Neural cell (in vitro differentiated cells): ENCODE results near the gene C5orf46. TPM values are rescaled to one million over a fixed set of nuclear protein-coding genes. Genes with fewer than 3 reads are reported as not detected.

Experiments used
- H2AFZ ChIP-seq: fragments of 200-600, 300-800 bp; sonication (generic), shearing (Covaris generic); 2 replicates; pipeline ENCODE4 v1.6.0; 2014; ENCODE audit warnings: low read depth, mild to moderate bottlenecking, antibody characterized with exemption, low read length, moderate library complexity
- H3F3A ChIP-seq: fragments of 200-600 bp; shearing (Covaris generic); 2 replicates; pipeline ENCODE4 v1.6.1; 2016; ENCODE audit warnings: mild to moderate bottlenecking, moderate library complexity, mixed read lengths, antibody characterized with exemption, low read length; ENCODE audit not compliant: insufficient read depth, poor library complexity, severe bottlenecking
- H3K27ac ChIP-seq: fragments of 200-600, 300-800 bp; sonication (generic), shearing (Covaris generic); 2 replicates; pipeline ENCODE4 v1.5.1; 2014; ENCODE audit warnings: mild to moderate bottlenecking, low read length, moderate library complexity
- H3K27me3 ChIP-seq: fragments of 300-800, 200-600 bp; sonication (generic), shearing (Covaris generic); 2 replicates; pipeline ENCODE4 v1.6.0; 2014; ENCODE audit warnings: mild to moderate bottlenecking, low read depth, low read length, moderate library complexity; ENCODE audit not compliant: insufficient read depth
- H3K36me3 ChIP-seq: fragments of 300-800, 200-600 bp; sonication (generic), shearing (Covaris generic); 2 replicates; pipeline ENCODE4 v1.5.1; 2014; ENCODE audit warnings: mild to moderate bottlenecking, antibody characterized with exemption, low read length, moderate library complexity; ENCODE audit not compliant: insufficient read depth
- H3K4me2 ChIP-seq: fragments of 300-800, 200-600 bp; sonication (generic), shearing (Covaris generic); 2 replicates; pipeline ENCODE4 v1.6.0; 2014; ENCODE audit warnings: mild to moderate bottlenecking, low read length
- H3K4me3 ChIP-seq: fragments of 300-800, 200-600 bp; sonication (generic), shearing (Covaris generic); 2 replicates; pipeline ENCODE4 v1.5.1; 2014; ENCODE audit warnings: mild to moderate bottlenecking, low read length, moderate library complexity
- H3K79me2 ChIP-seq: fragments of 200-600 bp; shearing (Covaris generic); replicated peaks from 2 replicates; pipeline ENCODE4 v1.6.0; 2014; ENCODE audit warnings: mild to moderate bottlenecking, low read length, moderate library complexity; ENCODE audit not compliant: insufficient read depth
- H3K9ac ChIP-seq: fragments of 300-800, 200-600 bp; sonication (generic), shearing (Covaris generic); 2 replicates; pipeline ENCODE4 v1.6.1; 2016; ENCODE audit warnings: mild to moderate bottlenecking, low read length, mixed read lengths
- H3K9me2 ChIP-seq: fragments of 200-600 bp; shearing (Covaris generic); 2 replicates; pipeline ENCODE4 v1.6.1; 2016; ENCODE audit warnings: mild to moderate bottlenecking, low read length, mixed read lengths; ENCODE audit not compliant: insufficient read depth
- H3K9me3 ChIP-seq: fragments of 200-600, 300-800 bp; sonication (generic), shearing (Covaris generic); 2 replicates; pipeline ENCODE4 v1.6.1; 2016; ENCODE audit warnings: mild to moderate bottlenecking, mixed run types, low read length, moderate library complexity, mixed read lengths
- H4K20me1 ChIP-seq: fragments of 200-600 bp; shearing (Covaris generic); 2 replicates; pipeline ENCODE4 v1.6.1; 2016; ENCODE audit warnings: mild to moderate bottlenecking, mixed run types; ENCODE audit not compliant: insufficient read depth
- CTCF ChIP-seq: fragments of 450-650 bp; IDR thresholded peaks from 2 replicates; pipeline ENCODE4 v1.5.1; 2014; ENCODE audit warnings: antibody characterized with exemption, mild to moderate bottlenecking, moderate library complexity; ENCODE audit not compliant: poor library complexity, severe bottlenecking
- EP300 ChIP-seq: fragments of 450-650 bp; conservative IDR thresholded peaks from 2 replicates; pipeline ENCODE4 v1.6.1; 2014; ENCODE audit warnings: antibody characterized with exemption, mild to moderate bottlenecking, moderate library complexity; ENCODE audit not compliant: poor library complexity, severe bottlenecking
- EZH2 ChIP-seq: fragments of 200-600, 300-800 bp; shearing (Covaris generic), sonication (generic); IDR thresholded peaks from 2 replicates; pipeline ENCODE4 v1.6.1; 2014; ENCODE audit warnings: antibody characterized with exemption, low read length, borderline replicate concordance, mild to moderate bottlenecking; ENCODE audit not compliant: insufficient read depth, poor library complexity, severe bottlenecking
- MXI1 ChIP-seq: fragments of 450-650 bp; conservative IDR thresholded peaks from 2 replicates; pipeline ENCODE4 v1.6.1; 2014; ENCODE audit warnings: antibody characterized with exemption, mild to moderate bottlenecking; ENCODE audit not compliant: poor library complexity, severe bottlenecking
- POLR2AphosphoS5 ChIP-seq: IDR thresholded peaks from 2 replicates; pipeline ENCODE4 v1.6.1; 2012
- RAD21 ChIP-seq: fragments of 450-650 bp; conservative IDR thresholded peaks from 2 replicates; pipeline ENCODE4 v1.6.1; 2014; ENCODE audit warnings: antibody characterized with exemption, mild to moderate bottlenecking, moderate library complexity
- SMC3 ChIP-seq: fragments of 450-650 bp; conservative IDR thresholded peaks from 2 replicates; pipeline ENCODE4 v1.6.1; 2014; ENCODE audit warnings: antibody characterized with exemption, mild to moderate bottlenecking, moderate library complexity; ENCODE audit not compliant: poor library complexity
- TAF1 ChIP-seq: IDR thresholded peaks from 2 replicates; pipeline ENCODE4 v1.6.1; 2012; ENCODE audit warnings: low read depth
- polyA plus RNA-seq: library from polyadenylated mRNA; depleted of rRNA; stranded (reverse); fragments of >200 nt; gene quantifications from 2 replicates; pipeline ENCODE4 v1.2.3, GENCODE V29; 2014
- TF ChIP-seq, protein P1 (sequence below): IDR thresholded peaks from 2 replicates; pipeline ENCODE4 v1.6.1; 2012; ENCODE audit warnings: borderline replicate concordance

The C5orf46 gene
- polyA plus RNA-seq, 1 donor from 2014 or later, result not detected

GRCh38 chr5:147879784-147880183 is 26.6 kb downstream of the C5orf46 start:
- Histone ChIP-seq H3K9me2 (no peaks in the 10 kb centered on the region), H3K9ac (no peak overlapping the region), H3K27me3 (no peaks in the 10 kb centered on the region), H3K36me3 (no peaks in the 10 kb centered on the region), H3K27ac (no peak overlapping the region), H3K4me3 (no peak overlapping the region), H4K20me1 (no peaks in the 10 kb centered on the region), H3K4me2 (no peak overlapping the region), H2AFZ (no peak overlapping the region), H3F3A (no peaks in the 10 kb centered on the region), H3K79me2 (no peaks in the 10 kb centered on the region), H3K9me3 (no peaks in the 10 kb centered on the region)
- TF ChIP-seq SMC3, result no peak
- no peak for TF ChIP-seq MXI1
- no peak for TF ChIP-seq EP300
- no peak for TF ChIP-seq TAF1
- TF ChIP-seq, protein P1, sequence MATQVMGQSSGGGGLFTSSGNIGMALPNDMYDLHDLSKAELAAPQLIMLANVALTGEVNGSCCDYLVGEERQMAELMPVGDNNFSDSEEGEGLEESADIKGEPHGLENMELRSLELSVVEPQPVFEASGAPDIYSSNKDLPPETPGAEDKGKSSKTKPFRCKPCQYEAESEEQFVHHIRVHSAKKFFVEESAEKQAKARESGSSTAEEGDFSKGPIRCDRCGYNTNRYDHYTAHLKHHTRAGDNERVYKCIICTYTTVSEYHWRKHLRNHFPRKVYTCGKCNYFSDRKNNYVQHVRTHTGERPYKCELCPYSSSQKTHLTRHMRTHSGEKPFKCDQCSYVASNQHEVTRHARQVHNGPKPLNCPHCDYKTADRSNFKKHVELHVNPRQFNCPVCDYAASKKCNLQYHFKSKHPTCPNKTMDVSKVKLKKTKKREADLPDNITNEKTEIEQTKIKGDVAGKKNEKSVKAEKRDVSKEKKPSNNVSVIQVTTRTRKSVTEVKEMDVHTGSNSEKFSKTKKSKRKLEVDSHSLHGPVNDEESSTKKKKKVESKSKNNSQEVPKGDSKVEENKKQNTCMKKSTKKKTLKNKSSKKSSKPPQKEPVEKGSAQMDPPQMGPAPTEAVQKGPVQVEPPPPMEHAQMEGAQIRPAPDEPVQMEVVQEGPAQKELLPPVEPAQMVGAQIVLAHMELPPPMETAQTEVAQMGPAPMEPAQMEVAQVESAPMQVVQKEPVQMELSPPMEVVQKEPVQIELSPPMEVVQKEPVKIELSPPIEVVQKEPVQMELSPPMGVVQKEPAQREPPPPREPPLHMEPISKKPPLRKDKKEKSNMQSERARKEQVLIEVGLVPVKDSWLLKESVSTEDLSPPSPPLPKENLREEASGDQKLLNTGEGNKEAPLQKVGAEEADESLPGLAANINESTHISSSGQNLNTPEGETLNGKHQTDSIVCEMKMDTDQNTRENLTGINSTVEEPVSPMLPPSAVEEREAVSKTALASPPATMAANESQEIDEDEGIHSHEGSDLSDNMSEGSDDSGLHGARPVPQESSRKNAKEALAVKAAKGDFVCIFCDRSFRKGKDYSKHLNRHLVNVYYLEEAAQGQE, result no peak
- no peak for TF ChIP-seq POLR2AphosphoS5
- no peak for TF ChIP-seq RAD21
- TF ChIP-seq EZH2, result no peak
- no peak for TF ChIP-seq CTCF

GRCh38 chr5:147878066-147878759 is 28.1 kb downstream of the C5orf46 start, which contains the start of gene SCGB3A2:
Gene SCGB3A2, plus strand, starts transcription at chr5:147878711. Its CDS starts 93 bp downstream, at chr5:147878804.
- TF ChIP-seq EP300, result no peak
- TF ChIP-seq, protein P1, result no peak
- no peak for TF ChIP-seq RAD21
- TF ChIP-seq MXI1, result no peak
- TF ChIP-seq EZH2, result no peak
- TF ChIP-seq POLR2AphosphoS5, result no peak
- no peak for TF ChIP-seq CTCF
- TF ChIP-seq TAF1, result no peak
- TF ChIP-seq SMC3, result no peak
- Histone ChIP-seq H3K9me2 (no peaks in the 10 kb centered on the region), H3K9me3 (no peaks in the 10 kb centered on the region), H3K9ac (no peak within 1 kb of the TSS), H3F3A (no peaks in the 10 kb centered on the region), H4K20me1 (no peaks in the 10 kb centered on the region), H3K4me3 (no peak within 1 kb of the TSS), H3K79me2 (no peaks in the 10 kb centered on the region), H3K27me3 (no peaks in the 10 kb centered on the region), H3K27ac (no peak within 1 kb of the TSS), H3K36me3 (no peaks in the 10 kb centered on the region), H2AFZ (no peak within 1 kb of the TSS), H3K4me2 (no peak within 1 kb of the TSS)
